ENCODE results near the gene HSFX2. TPM values are rescaled to one million over a fixed set of nuclear protein-coding genes. Genes with fewer than 3 reads are reported as not detected.
"Not testable (repeated sequence)": the region's sequence is repeated elsewhere in the genome, so short reads cannot be mapped to it uniquely, and the experiment has no call there.

The HSFX2 gene
- polyA plus RNA-seq, 3 donors from 2014 or later = not detected

- no peaks in the 10 kb centered on the region for H3K4me1 Mint-ChIP-seq
- no peak overlapping the region for H3K27ac Mint-ChIP-seq
- no peak overlapping the region for H3K4me3 Mint-ChIP-seq
- peaks cover 0 to 3% (median under 1%) of the 10 kb centered on the region in 3 donors for H3K27me3 Mint-ChIP-seq (ENCODE audit: low read depth in 3 of 3)
- no peak for DNase-seq
- no peaks in the 10 kb centered on the region for H3K36me3 Mint-ChIP-seq
- no peaks in the 10 kb centered on the region for H3K9me3 Mint-ChIP-seq
Measured at GRCh38 chrX:149569770-149570169, 25.3 kb downstream of the HSFX2 start.

- no peak for DNase-seq
- H3K4me3 Mint-ChIP-seq = no peak overlapping the region
- H3K9me3 Mint-ChIP-seq = no peaks in the 10 kb centered on the region
- no peaks in the 10 kb centered on the region for H3K36me3 Mint-ChIP-seq
- H3K27me3 Mint-ChIP-seq (ENCODE audit: low read depth in 3 of 3) = peaks cover 0 to 3% (median 3%) of the 10 kb centered on the region in 3 donors
- no peak overlapping the region for H3K27ac Mint-ChIP-seq
- no peaks in the 10 kb centered on the region for H3K4me1 Mint-ChIP-seq
Measured at GRCh38 chrX:149568701-149569296, 26.3 kb downstream of the HSFX2 start.

GRCh38 chrX:149567621-149568417 is 27.3 kb downstream of the HSFX2 start:
- no peak overlapping the region for H3K4me3 Mint-ChIP-seq
- no peaks in the 10 kb centered on the region for H3K9me3 Mint-ChIP-seq
- H3K4me1 Mint-ChIP-seq = no peaks in the 10 kb centered on the region
- H3K36me3 Mint-ChIP-seq = no peaks in the 10 kb centered on the region
- no peak overlapping the region for H3K27ac Mint-ChIP-seq
- peaks cover 0 to 5% (median 3%) of the 10 kb centered on the region in 3 donors for H3K27me3 Mint-ChIP-seq (ENCODE audit: low read depth in 3 of 3)
- no peak for DNase-seq

- Mint-ChIP-seq H3K9me3 (no peaks in the 10 kb centered on the region), H3K4me1 (no peaks in the 10 kb centered on the region)
- no peak for DNase-seq
Measured at GRCh38 chrX:149563359-149563758, 31.8 kb downstream of the HSFX2 start.

GRCh38 chrX:149555251-149555650 is 39.9 kb downstream of the HSFX2 start:
- not testable (repeated sequence) for H3K36me3 Mint-ChIP-seq; H3K27me3 Mint-ChIP-seq (ENCODE audit: low read depth in 3 of 3); H3K27ac Mint-ChIP-seq; H3K4me3 Mint-ChIP-seq; DNase-seq; H3K4me1 Mint-ChIP-seq; H3K9me3 Mint-ChIP-seq

More at GRCh38 chrX:149563359-149563758, 31.8 kb downstream of the HSFX2 start:
- Mint-ChIP-seq H3K36me3 (no peaks in the 10 kb centered on the region), H3K27me3 (ENCODE audit: low read depth in 3 of 3) (peaks cover 0 to 5% (median 0%) of the 10 kb centered on the region in 3 donors), H3K27ac (no peak overlapping the region), H3K4me3 (no peak overlapping the region)

- not testable (repeated sequence) for H3K4me3 Mint-ChIP-seq; H3K4me1 Mint-ChIP-seq; H3K27ac Mint-ChIP-seq; DNase-seq; H3K9me3 Mint-ChIP-seq; H3K36me3 Mint-ChIP-seq; H3K27me3 Mint-ChIP-seq (ENCODE audit: low read depth in 3 of 3)
Measured at GRCh38 chrX:149551939-149552248, 43.2 kb downstream of the HSFX2 start.

GRCh38 chrX:149551245-149551938 is 43.7 kb downstream of the HSFX2 start:
- not testable (repeated sequence) for H3K36me3 Mint-ChIP-seq; H3K27ac Mint-ChIP-seq; H3K9me3 Mint-ChIP-seq; H3K27me3 Mint-ChIP-seq (ENCODE audit: low read depth in 3 of 3); H3K4me3 Mint-ChIP-seq; H3K4me1 Mint-ChIP-seq; DNase-seq

GRCh38 chrX:149550454-149550853 is 44.7 kb downstream of the HSFX2 start:
- DNase-seq = peak; percentile 43 to 55 (median 44)
- H3K27me3 Mint-ChIP-seq (ENCODE audit: low read depth in 3 of 3); H3K36me3 Mint-ChIP-seq; H3K4me1 Mint-ChIP-seq; H3K4me3 Mint-ChIP-seq; H3K9me3 Mint-ChIP-seq: not testable (repeated sequence)
- peak overlapping the region in 2 of 6 donors; percentile 1 to 2 for H3K27ac Mint-ChIP-seq

GRCh38 chrX:149549701-149550100 is 45.4 kb downstream of the HSFX2 start, which contains the start of gene HSFX3:
Gene HSFX3, minus strand, starts transcription at chrX:149549924. Its CDS starts 72 bp downstream, at chrX:149549852.
- H3K4me1 Mint-ChIP-seq; H3K4me3 Mint-ChIP-seq; H3K27me3 Mint-ChIP-seq (ENCODE audit: low read depth in 3 of 3); H3K9me3 Mint-ChIP-seq; DNase-seq; H3K36me3 Mint-ChIP-seq: not testable (repeated sequence)
- H3K27ac Mint-ChIP-seq = peak within 1 kb of the TSS in 2 of 6 donors; percentile 1 to 2

- H3K4me1 Mint-ChIP-seq; H3K27ac Mint-ChIP-seq; H3K27me3 Mint-ChIP-seq (ENCODE audit: low read depth in 3 of 3); H3K4me3 Mint-ChIP-seq; H3K9me3 Mint-ChIP-seq; H3K36me3 Mint-ChIP-seq; DNase-seq: not testable (repeated sequence)
Measured at GRCh38 chrX:149547782-149548181, 47.3 kb downstream of the HSFX2 start.

GRCh38 chrX:149546962-149547361 is 48.2 kb downstream of the HSFX2 start:
- H3K36me3 Mint-ChIP-seq; H3K9me3 Mint-ChIP-seq; H3K27ac Mint-ChIP-seq; H3K4me3 Mint-ChIP-seq; DNase-seq; H3K4me1 Mint-ChIP-seq; H3K27me3 Mint-ChIP-seq (ENCODE audit: low read depth in 3 of 3): not testable (repeated sequence)

GRCh38 chrX:149545545-149546543 is 49.3 kb downstream of the HSFX2 start:
- H3K9me3 Mint-ChIP-seq; H3K27ac Mint-ChIP-seq; H3K36me3 Mint-ChIP-seq; H3K27me3 Mint-ChIP-seq (ENCODE audit: low read depth in 3 of 3); DNase-seq; H3K4me3 Mint-ChIP-seq; H3K4me1 Mint-ChIP-seq: not testable (repeated sequence)

Measured in immature natural killer cell (primary cell).